SHP77 treated with DMSO at 0.1 percent for 48 hours (cell line): ENCODE data around the gene KANK4.
"Not testable (repeated sequence)": the region's sequence is repeated elsewhere in the genome, so short reads cannot be mapped to it uniquely, and the experiment has no call there.

ENCODE experiments used
- DNase-seq: peaks from one replicate; lab custom pipeline; 2025; lab: John Stamatoyannopoulos, UW

The KANK4 gene

GRCh38 chr1:62271948-62272728, 47.1 kb downstream of the KANK4 start:
- DNase-seq = peak; percentile 49

- no peak for DNase-seq
Observed at GRCh38 chr1:62271134-62271533, 48.1 kb downstream of the KANK4 start.

- no peak for DNase-seq
Observed at GRCh38 chr1:62269851-62270495, 49.3 kb downstream of the KANK4 start.

GRCh38 chr1:62269439-62269838, 49.8 kb downstream of the KANK4 start:
- DNase-seq = no peak

GRCh38 chr1:62268315-62268714, 50.9 kb downstream of the KANK4 start:
- no peak for DNase-seq

GRCh38 chr1:62265956-62266935, 53.0 kb downstream of the KANK4 start:
- DNase-seq = no peak

GRCh38 chr1:62263814-62264353, 55.4 kb downstream of the KANK4 start:
- no peak for DNase-seq

GRCh38 chr1:62263006-62263813, 56.0 kb downstream of the KANK4 start:
- no peak for DNase-seq

- no peak for DNase-seq
Observed at GRCh38 chr1:62260688-62261087, 58.5 kb downstream of the KANK4 start.

GRCh38 chr1:62259551-62259950, 59.7 kb downstream of the KANK4 start:
- no peak for DNase-seq

- DNase-seq = no peak
Observed at GRCh38 chr1:62250126-62250726, 69.0 kb downstream of the KANK4 start.

GRCh38 chr1:62247391-62248168, 71.7 kb downstream of the KANK4 start:
- no peak for DNase-seq

GRCh38 chr1:62245201-62245600, 74.0 kb downstream of the KANK4 start:
- no peak for DNase-seq

- DNase-seq = not testable (repeated sequence)
Observed at GRCh38 chr1:62244380-62244779, 74.9 kb downstream of the KANK4 start.

GRCh38 chr1:62241371-62242131, 77.7 kb downstream of the KANK4 start:
- DNase-seq = peak; percentile 94

- peak; percentile 38 for DNase-seq
Observed at GRCh38 chr1:62240651-62241370, 78.4 kb downstream of the KANK4 start.

GRCh38 chr1:62239652-62240403, 79.4 kb downstream of the KANK4 start:
- not testable (repeated sequence) for DNase-seq

GRCh38 chr1:62238507-62238906, 80.7 kb downstream of the KANK4 start:
- DNase-seq = no peak
